A549 treated with DMSO at 1 μM for 4 hours (cell line): Measurements from ENCODE around the gene SLC38A5. TPM values are rescaled to one million over a fixed set of nuclear protein-coding genes. Genes with fewer than 3 reads are reported as not detected.

Experiments
- total RNA-seq: library from RNA; stranded (reverse); fragments of 200-300 nt; extraction: Qiagen RNA extraction; gene quantifications from 5 replicates; pipeline ENCODE4 v1.2.3, GENCODE V29; 2022; ENCODE audit warnings: low read depth

SLC38A5 gene
- total RNA-seq = 0.10 to 0.44 TPM (median 0.39 TPM) in 5 replicates

DNA sequence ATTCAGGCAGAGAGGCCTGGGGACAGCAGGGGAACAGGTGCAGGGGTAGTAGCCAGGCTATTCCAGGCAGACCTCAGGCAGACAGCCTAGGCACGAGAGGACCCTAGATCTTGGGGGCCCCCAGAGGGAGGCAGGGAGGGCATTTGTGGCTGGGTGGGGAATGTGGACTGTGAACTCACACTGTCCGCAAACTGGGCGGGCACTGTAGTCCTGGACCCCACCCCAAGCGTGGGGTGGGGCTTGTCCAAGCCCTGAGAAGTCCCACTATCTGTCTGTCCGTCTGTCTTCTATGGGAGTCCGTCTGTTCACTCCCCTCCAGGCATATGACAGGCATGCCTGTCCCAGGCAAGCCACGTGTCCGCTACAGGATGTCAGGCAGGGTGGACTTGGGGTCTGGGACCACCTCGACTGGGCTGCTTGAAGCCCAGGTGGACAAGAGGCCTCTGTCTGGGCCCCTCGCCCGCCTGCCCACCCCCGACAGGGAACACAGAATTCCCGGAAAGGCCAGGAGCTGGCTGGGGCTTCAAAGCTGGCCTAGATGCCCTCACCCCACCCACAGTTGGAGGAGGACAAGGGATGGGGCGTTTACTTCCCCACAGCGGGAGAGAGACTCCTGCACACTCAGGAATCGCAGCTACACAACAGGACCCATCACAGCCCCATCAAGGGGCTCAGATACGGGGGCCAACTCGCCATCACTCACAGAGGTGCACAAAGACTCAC lies at the start of gene SLC38A5:
Gene SLC38A5 (minus strand): TSS at position 151 of the 723 bp plus-strand sequence. CDS start 2,336 bp downstream, outside the sequence.

GRCh38 chrX:48508400-48509244 lies 38.6 kb upstream of the SLC38A5 start, which contains the start of gene PORCN:
TSS of gene PORCN (plus strand) at chrX:48508992. CDS start at chrX:48509821, 829 bp downstream.

GRCh38 chrX:48475774-48476577 lies 5.9 kb upstream of the SLC38A5 start, which contains the start of gene FTSJ1:
TSS of gene FTSJ1 (plus strand) at chrX:48476199. CDS start at chrX:48478048, 1,849 bp downstream.

GRCh38 chrX:48411860-48412259 lies 58.2 kb downstream of the SLC38A5 start, which contains the start of gene SSX4B:
TSS of gene SSX4B (minus strand) at chrX:48411960. CDS start at chrX:48411372, 588 bp downstream.

Other genes starting within 250 kb of the SLC38A5 start
- gene SSX1, start 214.9 kb downstream of the SLC38A5 start, total RNA-seq = not detected in 5 replicates
- gene SSX3, start 113.6 kb downstream of the SLC38A5 start, total RNA-seq = not detected in 5 replicates
- not detected in 5 replicates for gene SSX4, start 86.7 kb downstream of the SLC38A5 start, total RNA-seq
- gene SSX4B, start 58.3 kb downstream of the SLC38A5 start, total RNA-seq = not detected in 5 replicates
- 67.1 to 74.5 TPM (median 72.5 TPM) in 5 replicates for gene FTSJ1, start 5.9 kb upstream of the SLC38A5 start, total RNA-seq
- 15.2 to 19.4 TPM (median 17.0 TPM) in 5 replicates for gene PORCN, start 38.7 kb upstream of the SLC38A5 start, total RNA-seq
- 138 to 148 TPM (median 144 TPM) in 5 replicates for gene EBP, start 51.5 kb upstream of the SLC38A5 start, total RNA-seq
- gene TBC1D25, start 69.5 kb upstream of the SLC38A5 start, total RNA-seq = 10.6 to 11.8 TPM (median 10.7 TPM) in 5 replicates
- gene RBM3, start 104.2 kb upstream of the SLC38A5 start, total RNA-seq = 293 to 598 TPM (median 332 TPM) in 5 replicates
- 60.5 to 73.7 TPM (median 65.5 TPM) in 5 replicates for gene WDR13, start 127.2 kb upstream of the SLC38A5 start, total RNA-seq
- gene WAS, start 213.5 kb upstream of the SLC38A5 start, total RNA-seq = 0.09 to 0.39 TPM (median 0.18 TPM) in 5 replicates
- gene SUV39H1, start 226.5 kb upstream of the SLC38A5 start, total RNA-seq = 21.1 to 23.8 TPM (median 21.9 TPM) in 5 replicates